HG03439 (cell line): ENCODE measurements around the gene PLEKHO1.
"Not testable (repeated sequence)": the region's sequence is repeated elsewhere in the genome, so short reads cannot be mapped to it uniquely, and the experiment has no call there.

Experiments used
- ATAC-seq: cut with Tn5 transposase; IDR thresholded peaks from one replicate; pipeline ENCODE4 v1.9.1; 2021; ENCODE audit warnings: mild to moderate bottlenecking, moderate library complexity; ENCODE audit not compliant: unreplicated experiment

The PLEKHO1 gene

DNA sequence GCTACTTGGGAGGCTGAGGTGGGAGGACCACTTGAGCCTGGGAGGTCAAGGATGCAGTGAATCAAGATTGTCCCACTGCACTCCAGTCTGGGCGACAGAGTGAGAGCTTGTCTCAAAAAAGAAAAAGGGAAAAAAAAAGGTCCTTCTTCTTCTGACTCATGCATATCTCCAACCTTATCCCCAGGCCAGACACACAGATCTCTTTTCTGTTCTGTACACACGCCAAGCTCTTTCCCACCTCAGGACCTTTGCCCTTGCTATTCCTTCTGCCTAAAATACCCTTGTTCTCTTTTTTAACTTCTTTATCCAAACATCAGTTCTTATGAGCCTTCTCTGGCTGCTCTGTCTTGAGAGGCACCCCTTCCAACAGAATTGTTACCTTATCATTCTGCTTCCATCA, 22.1 kb downstream of the PLEKHO1 start:
- ATAC-seq, result no peak

- ATAC-seq, result no peak
Observed at GRCh38 chr1:150173141-150173585, 23.4 kb downstream of the PLEKHO1 start.

DNA sequence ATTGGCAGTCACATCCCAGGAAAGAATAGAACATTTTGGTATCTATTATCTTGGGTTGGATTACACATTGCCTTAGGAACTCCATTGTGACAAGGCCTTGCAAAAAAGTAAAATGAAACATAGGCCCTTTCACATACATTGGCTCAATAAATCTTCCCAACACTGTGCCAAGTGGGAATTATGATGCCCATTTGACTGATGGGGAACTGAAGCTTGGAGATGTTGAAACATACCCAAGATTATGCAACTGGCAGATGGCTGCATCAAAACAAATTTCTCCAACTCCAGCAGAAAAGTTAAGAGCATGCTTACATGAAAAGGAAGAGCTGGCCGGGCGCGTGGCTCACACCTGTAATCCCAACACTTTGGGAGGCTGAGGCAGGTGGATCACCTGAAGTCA, 26.9 kb downstream of the PLEKHO1 start:
- no peak for ATAC-seq

DNA sequence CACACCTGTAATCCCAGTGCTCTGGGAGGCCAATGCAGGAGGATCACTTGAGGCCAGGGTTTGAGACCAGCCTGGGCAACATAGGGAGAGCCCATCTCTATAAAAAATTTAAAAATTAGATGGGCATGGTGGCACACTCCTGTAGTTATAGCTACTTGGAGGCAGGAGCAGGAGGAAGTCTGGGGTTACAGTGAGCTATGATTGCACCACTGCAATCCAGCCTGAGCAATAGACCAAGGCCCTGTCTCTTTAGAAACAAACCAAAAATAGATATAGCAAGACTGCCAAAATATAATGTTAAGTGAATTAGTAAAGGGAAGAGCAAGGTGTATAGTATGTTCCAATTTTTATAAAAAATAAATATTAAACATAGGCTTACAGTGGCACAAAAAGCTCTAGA, 28.8 kb downstream of the PLEKHO1 start:
- ATAC-seq, result no peak

DNA sequence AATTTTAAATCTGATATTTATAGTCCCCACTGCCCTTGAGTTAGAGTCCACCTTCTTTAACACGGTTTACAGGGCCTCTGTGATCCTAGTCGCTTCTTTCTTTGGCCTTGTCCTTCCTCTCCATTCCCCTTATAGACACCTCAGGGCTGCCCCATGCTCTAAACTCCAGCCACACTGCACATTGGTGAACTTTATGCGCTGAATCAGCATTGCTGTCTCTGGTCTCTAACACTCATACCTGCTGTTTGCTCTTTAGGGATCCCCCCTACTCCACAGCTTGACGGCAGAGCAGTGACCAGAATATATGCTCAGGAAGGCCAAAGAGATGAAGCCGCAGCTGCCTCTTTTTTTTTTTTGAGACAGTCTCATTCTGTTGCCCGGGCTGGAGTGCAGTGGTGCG, 30.2 kb downstream of the PLEKHO1 start:
- ATAC-seq, result no peak

DNA sequence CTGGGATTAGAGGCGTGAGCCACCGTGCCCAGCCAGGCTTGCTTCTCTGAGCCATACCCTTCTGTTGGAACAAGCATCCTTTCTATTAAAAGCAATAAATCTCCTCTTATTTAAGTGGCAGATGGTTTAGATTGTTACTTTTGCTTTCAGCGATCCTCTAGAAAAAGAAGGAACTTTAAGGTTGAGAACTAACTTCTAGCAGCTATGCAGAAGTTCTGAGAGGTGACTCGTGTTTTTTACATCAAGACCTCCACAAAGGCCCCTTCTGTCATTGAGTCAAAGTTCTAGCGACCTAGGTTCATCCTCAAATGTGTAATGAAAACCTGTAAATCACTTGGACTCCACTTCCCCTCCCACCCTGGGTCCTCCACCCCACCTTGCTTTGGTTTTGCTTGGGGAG, 30.8 kb downstream of the PLEKHO1 start:
- no peak for ATAC-seq

- ATAC-seq, result no peak
Observed at GRCh38 chr1:150182247-150182646, 32.5 kb downstream of the PLEKHO1 start.

- no peak for ATAC-seq
Observed at GRCh38 chr1:150183061-150183460, 33.3 kb downstream of the PLEKHO1 start.

DNA sequence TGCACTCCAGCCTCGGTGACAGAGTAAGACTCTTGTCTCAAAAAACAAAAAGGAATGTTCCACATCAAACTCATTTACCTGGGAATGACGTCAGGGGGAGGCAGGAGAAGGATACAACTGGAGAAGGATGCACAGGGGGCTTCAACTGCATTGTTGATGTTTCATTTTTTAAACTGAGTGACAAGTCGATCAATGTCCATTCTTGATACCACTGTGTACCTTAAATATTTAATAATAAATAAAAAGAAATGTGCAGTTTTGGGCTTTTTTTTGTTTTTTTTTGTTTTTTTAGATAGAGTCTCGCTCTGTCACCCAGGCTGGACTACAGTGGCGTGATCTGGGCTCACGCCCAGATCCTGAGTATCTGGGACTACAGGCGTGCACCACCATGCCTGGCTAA, 35.8 kb downstream of the PLEKHO1 start:
- ATAC-seq, result no peak

GRCh38 chr1:150186438-150186788, 36.7 kb downstream of the PLEKHO1 start:
- not testable (repeated sequence) for ATAC-seq

GRCh38 chr1:150186789-150187559, 37.3 kb downstream of the PLEKHO1 start:
- ATAC-seq, result no peak

DNA sequence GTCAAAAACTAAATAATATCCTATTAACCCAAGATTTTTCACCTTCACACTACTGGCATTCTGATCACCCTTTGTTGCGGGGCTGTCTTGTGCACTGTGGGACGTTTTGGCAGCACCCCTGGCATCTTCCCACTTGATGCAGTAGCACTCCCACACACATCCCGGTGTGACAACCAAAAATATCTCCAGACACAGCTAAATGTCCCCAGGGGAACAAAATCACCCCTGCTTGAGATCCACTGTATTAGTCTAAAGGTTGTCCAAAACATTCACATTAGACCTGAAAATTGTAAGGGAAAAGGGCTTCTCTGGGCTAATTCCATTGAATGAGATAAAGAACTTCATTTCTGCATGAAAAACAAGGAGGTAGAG, 37.8 kb downstream of the PLEKHO1 start:
- ATAC-seq, result no peak

DNA sequence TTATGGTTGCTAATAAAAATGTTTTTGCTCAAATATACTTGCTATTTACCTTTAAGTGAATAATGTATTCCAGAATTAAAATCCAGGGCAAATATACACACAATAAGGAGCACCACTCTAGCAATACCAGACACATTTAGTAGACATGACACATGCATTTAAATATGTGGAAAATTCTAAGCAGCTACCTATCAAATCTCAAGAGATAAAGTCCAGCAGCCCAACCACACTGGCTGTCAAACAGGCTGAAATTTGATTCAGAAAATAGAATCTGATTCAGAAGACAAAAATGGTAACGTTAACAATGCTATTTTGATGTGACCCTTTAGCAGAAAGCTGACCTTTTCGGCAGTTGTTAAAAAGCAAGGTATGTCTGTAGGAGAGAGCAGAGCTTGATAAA, 42.3 kb downstream of the PLEKHO1 start:
- no peak for ATAC-seq

DNA sequence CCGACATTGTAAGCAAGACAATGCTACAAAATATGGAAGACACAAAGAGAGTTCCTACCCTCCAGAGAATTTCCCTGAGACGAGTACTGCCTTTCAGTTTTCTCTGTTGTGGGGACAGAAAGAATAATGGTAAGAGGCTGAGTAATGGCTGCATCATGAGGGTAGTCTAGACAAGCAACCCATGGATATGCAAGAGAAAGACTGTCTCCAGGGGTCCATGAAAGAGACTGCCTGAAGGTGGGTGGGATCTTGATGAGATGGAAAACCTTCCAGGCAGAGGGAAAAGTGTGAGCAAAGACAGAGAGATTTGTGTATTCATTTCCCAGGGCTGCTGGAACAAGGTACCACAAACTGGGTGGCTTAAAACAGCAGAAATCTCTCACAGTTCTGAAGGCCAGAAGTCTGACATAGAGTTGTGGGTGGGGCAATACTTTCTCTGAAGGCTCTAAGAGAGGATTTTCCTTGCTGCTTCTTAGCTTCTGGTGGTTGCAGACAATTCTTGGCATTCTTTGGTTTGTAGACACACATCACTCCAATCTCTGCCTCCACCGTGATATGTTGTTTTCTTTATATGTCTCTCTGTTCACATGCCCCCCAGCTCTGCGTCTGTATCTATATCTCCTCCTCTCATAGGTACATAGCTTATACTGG, 44.8 kb downstream of the PLEKHO1 start:
- ATAC-seq, result no peak

GRCh38 chr1:150196417-150196816, 46.7 kb downstream of the PLEKHO1 start:
- ATAC-seq, result no peak

GRCh38 chr1:150207281-150207971, 57.7 kb downstream of the PLEKHO1 start:
- ATAC-seq, result no peak

GRCh38 chr1:150208460-150208859, 58.7 kb downstream of the PLEKHO1 start:
- not testable (repeated sequence) for ATAC-seq
